HL-60 (cell line): ENCODE measurements around the gene ARF3.

Source experiments
- DNase-seq, 2 experiments: peaks; one replicate each; pipeline ENCODE4 v3.0.0-alpha.2; 2010 to 2020; ENCODE audit warnings: low read depth in 1 of 2, low spot score in 1 of 2
- H3K27ac ChIP-seq: fragments of 250-450 bp; sonication (Bioruptor Pico); replicated peaks from 2 replicates; pipeline ENCODE4 v1.5.1; 2020; ENCODE audit warnings: mild to moderate bottlenecking, moderate library complexity
- H3K27me3 ChIP-seq: fragments of 250-450 bp; sonication (Bioruptor Pico); 2 replicates; pipeline ENCODE4 v1.5.1; 2021; ENCODE audit warnings: mild to moderate bottlenecking, moderate library complexity; ENCODE audit not compliant: insufficient read depth, poor library complexity, severe bottlenecking
- H3K4me3 ChIP-seq: replicated peaks from 2 replicates; pipeline ENCODE4 v1.5.1; 2011; ENCODE audit warnings: mild to moderate bottlenecking, control low read depth, low read length; ENCODE audit not compliant: insufficient read depth
- CTCF ChIP-seq: IDR thresholded peaks from one replicate; pipeline ENCODE4 v1.5.1; 2011; ENCODE audit warnings: low read length, control low read depth, inconsistent platforms; ENCODE audit not compliant: insufficient read depth
- GABPA ChIP-seq: IDR thresholded peaks from 2 replicates; pipeline ENCODE4 v1.6.1; 2012; ENCODE audit warnings: low read depth
- POLR2AphosphoS5 ChIP-seq: IDR thresholded peaks from 2 replicates; pipeline ENCODE4 v1.6.1; 2012; ENCODE audit warnings: low read depth
- REST ChIP-seq: IDR thresholded peaks from 2 replicates; pipeline ENCODE4 v1.6.1; 2012; ENCODE audit warnings: low read depth; ENCODE audit not compliant: insufficient replicate concordance
- SPI1 ChIP-seq: IDR thresholded peaks from 2 replicates; pipeline ENCODE4 v1.6.1; 2012; ENCODE audit warnings: low read depth, mild to moderate bottlenecking, borderline replicate concordance

Gene ARF3

GRCh38 chr12:48985475-48985897 lies 28.2 kb upstream of the ARF3 start:
- TF ChIP-seq SPI1: no peak
- TF ChIP-seq GABPA: no peak
- no peak for TF ChIP-seq POLR2AphosphoS5
- TF ChIP-seq REST: no peak
- TF ChIP-seq CTCF: no peak
- Histone ChIP-seq H3K27me3 (peaks cover 45% of the 10 kb centered on the region), H3K27ac (no peak overlapping the region), H3K4me3 (no peak overlapping the region)
- no peak for DNase-seq

GRCh38 chr12:48982397-48983080 lies 25.3 kb upstream of the ARF3 start:
- no peak overlapping the region for H3K4me3 ChIP-seq
- H3K27me3 ChIP-seq: peaks cover 62% of the 10 kb centered on the region
- H3K27ac ChIP-seq: no peak overlapping the region
- no peak for DNase-seq
- TF ChIP-seq CTCF: no peak
- no peak for TF ChIP-seq POLR2AphosphoS5
- TF ChIP-seq GABPA: no peak
- TF ChIP-seq REST: no peak
- TF ChIP-seq SPI1: no peak

GRCh38 chr12:48981757-48982157 lies 24.5 kb upstream of the ARF3 start:
- Histone ChIP-seq H3K27me3 (peaks cover 70% of the 10 kb centered on the region), H3K27ac (no peak overlapping the region), H3K4me3 (no peak overlapping the region)
- DNase-seq: no peak
- no peak for TF ChIP-seq GABPA
- 0 out of 2 replicates have a peak, but pooled peaks have one; percentile 5 for TF ChIP-seq SPI1
- no peak for TF ChIP-seq REST
- TF ChIP-seq POLR2AphosphoS5: no peak
